NOMO-1 treated with DMSO at 0.1 percent for 48 hours (cell line): ENCODE measurements around the gene MYO18B.

ENCODE experiments used
- DNase-seq: peaks from one replicate; lab custom pipeline; 2025; ENCODE audit not compliant: unreplicated experiment; lab: John Stamatoyannopoulos, UW

The MYO18B gene

DNA sequence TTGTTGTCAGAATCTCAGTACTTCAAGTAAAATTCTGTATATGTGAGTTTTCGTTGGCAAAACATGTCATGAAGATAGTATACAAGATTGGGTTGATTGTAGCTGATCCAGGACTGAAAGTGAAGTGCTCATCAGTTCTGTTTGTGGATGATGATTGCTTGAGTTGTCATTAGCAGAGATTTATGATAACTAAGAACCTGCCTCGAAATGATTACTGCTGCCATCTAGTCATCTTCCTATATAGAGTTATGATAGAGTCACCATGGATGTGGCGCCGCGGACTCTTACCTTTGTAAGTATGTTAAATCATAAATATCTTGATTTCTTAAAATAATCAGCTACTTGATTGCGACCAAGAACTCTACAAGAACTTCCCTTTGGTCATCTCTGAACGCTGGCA, 27.9 kb upstream of the MYO18B start:
- no peak for DNase-seq

DNA sequence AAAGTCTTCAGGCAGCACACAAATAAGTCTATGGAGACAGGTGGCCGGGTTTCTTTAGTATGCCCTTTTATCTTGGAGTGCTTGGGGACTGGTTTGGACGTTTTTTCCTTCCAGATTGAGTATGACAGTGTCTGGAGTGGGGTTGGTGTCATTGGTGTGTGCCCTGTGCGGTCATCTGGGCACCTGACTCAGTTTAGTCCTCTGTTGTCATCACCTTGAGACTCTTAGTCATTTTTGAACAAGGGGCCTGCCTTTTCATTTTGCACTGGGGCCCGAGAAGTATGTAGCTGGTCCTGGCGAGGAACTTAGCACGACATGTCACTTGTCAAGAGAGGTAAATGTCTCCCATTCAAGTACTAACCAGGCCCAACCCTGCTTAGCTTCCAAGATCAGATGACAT, 27.2 kb upstream of the MYO18B start:
- no peak for DNase-seq

DNA sequence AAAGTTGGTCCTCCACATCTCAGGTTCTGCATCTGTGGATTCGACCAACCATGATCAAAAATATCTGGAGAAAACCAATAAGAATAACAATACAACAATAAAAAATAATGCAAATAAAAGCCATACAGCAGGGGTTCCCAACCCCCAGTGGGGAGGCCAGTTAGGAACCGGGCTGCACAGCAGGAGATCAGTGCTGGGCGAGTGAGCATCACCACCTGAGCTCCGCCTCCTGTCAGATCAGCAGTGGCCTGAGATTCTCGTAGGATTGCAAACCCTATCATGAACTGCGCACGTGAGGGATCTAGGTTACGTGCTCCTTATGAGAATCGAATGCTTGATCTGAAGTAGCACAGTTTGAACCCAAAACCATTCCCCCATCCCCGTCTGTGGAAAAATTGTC, 25.4 kb upstream of the MYO18B start:
- no peak for DNase-seq

DNA sequence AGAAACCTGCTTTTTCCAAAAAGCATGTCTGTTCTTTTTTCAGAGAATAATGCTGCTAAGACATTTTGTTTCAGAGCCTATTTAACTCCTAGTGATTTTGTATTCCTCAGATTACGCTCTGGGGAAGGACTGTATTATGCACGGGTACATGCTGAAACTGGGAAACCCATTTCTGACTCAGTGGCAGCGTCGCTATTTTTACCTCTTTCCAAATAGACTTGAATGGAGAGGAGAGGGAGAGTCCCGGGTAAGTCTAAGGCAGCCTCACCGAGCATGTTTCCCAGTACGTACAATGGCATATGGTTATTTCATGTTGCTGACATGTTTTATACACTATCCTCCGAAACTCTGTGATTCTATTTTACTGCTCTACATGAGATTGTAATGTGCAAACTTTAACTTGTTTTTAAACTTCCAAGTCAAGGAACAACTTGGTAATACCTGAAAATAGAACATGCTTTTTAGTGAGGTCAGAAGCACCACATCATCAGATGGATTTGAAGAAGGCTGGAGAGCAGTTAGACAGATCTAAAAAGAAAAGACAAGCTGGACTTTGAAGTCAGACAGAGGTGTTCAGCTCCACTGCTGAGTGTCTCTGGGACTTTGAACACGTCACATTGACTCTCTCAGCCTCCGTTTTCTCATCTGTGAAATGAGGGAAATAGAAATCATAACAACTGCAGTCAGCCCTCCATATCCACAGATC, 23.7 kb upstream of the MYO18B start:
- no peak for DNase-seq

DNA sequence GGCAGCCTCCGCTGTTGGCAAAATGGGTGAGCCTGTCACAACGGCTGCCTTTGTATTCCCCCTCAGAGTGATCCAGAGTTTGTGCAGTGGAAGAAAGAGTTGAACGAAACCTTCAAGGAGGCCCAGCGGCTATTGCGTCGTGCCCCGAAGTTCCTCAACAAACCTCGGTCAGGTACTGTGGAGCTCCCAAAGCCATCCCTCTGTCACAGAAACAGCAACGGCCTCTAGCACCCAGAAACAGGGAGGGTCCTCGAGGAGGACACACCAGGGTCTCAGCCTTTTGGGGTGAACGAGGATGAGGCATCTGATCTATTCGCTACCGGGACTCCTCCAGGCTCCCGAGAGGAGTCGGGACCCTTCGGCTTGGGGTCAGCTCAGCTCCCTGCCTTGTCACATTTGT, 19.8 kb upstream of the MYO18B start:
- no peak for DNase-seq

DNA sequence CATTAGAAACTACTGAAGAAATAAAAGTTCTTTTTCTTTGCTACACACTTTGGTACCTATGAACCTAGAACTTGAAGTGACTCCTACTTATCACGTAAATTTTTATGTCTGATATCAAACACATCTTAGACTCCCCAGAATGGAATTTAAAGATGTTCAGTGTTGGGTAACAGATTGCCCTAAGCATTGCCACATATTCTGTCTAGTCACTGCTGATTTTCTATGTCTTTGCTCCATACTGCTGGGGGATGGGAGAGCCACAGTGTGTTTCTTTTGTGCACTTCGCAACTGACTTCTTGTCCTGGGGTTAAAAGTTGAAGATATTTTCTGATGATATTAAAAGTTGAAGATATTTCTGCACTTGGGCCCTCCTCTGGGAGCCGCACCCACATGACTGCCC, 19.4 kb upstream of the MYO18B start:
- DNase-seq = no peak

DNA sequence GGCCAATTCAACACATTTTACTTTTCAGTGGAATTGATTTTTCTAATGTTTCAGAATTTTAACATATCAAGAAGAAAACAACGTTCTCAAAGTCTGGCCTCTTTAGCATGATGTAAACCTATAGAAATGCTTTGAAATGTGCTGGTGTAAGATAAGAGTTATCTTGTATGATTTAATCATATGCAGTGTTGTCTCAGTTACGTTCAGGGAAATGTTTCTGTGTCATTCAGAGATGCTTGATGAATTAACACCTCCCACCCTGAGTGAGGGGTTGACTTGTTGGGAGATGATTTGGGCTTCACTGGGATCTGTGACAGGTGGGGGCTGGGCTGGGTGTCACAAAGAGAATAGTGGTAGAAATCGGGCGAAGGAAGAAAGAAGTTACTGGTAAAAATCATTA, 15.7 kb upstream of the MYO18B start:
- DNase-seq = no peak

DNA sequence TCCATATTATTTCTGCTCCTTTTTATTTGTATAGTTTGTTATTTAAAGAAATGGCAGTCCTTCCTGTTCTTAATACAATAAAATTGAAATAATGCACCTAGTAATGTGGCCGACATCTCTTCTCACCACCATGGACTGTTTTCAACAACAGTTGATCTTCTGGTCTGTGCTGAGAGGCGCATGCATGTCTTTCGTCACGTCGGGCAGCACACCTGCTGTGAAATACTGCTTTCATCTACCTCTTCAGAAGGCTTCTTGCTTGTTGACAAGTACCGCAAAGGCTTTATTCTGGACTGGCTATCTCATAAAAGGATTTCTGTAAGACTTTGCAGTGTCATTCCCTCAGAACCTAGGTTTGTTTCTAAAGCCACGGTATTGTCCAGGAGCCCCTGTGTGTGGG, 13.9 kb upstream of the MYO18B start:
- DNase-seq = no peak

DNA sequence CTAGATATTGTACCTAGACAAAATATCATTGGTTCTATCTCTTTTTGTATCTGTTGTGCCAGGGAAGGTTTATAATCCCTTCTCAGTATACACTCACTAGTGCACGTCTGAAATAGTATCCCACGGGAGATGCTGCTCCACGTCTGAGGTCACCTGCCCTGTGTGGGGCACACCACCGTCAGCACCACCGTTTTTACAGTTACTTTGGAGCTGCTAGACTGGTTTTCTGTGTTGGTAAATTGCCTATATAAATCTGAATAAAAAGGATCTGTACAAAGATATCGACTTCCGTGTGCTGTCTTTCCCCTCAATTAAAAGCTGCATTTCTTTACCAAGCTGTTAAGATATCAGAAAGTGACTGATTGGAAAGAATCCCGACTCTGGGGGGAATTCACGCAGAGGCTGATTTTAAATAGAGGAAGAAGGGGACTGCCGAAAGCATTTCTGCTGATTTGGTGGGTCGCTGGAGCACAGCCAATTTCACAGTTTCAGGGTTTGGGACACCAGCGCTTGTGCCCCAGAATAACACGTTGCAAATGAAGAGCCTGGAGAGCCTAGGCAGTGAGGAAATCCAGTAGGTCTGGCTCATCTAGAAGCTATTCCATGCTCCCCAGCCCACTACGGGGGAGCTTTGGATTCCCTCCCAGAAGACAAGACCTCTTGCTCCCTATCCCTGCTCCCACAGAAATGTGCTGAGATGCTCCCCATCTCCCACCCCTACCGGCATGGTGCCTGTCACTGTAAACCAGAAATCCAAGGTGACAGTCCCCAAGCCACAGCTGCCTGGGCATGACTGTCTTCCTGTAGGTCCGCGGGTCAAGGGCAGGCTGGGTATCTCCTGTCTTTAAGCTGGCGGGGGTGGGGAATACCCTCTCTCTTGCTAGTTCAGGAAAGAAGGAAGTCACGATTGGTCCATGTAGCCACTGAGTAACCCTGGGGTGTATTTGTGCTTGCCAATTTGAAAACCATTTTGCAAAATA, 12.7 kb upstream of the MYO18B start:
- no peak for DNase-seq

DNA sequence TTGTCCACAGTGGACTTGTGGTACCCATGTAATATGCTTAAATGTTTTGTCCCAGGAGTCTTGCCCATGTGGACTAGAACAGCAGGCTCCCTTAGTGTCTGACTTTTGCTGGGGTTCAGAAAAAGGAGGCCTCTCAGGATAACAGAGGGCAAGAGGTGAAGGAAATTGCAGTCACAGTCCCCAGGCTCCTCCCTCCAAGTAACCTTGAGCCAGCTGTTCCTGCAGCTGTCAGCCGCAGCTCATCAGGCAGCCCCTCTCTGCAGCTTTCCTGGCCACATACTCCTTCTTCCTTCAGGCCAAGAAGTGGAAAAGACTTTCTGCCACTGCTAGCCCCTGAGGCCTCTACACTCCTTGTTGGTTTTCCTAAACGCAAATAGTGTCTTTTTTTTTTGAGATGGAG, 6.3 kb upstream of the MYO18B start:
- no peak for DNase-seq

DNA sequence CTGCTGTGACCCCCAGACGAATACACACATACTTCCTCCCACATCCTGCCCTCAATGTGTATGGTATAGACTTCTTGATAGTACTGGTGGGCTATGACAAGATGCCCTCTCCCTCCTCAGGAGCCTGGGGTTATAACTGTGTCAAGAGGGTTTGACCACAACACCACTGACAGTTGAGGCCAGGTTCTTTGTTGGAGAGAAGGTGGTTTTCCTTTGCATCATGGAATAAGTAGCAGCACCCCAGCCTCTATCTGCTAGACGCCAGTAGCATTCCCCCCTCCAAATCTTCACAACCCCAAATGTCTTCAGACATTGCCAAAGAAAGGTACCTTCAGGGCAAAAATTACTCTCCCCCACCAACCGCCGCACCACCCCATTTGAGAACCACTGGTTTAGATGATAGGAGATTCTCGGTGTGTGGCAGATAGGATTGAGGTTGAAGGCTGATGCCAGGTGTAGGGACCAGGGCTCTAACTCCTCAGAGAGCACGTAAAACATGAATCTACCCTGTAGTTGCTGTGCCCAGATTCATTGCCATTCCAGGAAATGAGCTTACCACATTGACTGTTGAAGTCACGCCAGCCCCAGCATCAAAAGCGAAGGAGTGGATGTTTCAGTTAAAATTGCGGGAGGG, 5.5 kb upstream of the MYO18B start:
- no peak for DNase-seq

DNA sequence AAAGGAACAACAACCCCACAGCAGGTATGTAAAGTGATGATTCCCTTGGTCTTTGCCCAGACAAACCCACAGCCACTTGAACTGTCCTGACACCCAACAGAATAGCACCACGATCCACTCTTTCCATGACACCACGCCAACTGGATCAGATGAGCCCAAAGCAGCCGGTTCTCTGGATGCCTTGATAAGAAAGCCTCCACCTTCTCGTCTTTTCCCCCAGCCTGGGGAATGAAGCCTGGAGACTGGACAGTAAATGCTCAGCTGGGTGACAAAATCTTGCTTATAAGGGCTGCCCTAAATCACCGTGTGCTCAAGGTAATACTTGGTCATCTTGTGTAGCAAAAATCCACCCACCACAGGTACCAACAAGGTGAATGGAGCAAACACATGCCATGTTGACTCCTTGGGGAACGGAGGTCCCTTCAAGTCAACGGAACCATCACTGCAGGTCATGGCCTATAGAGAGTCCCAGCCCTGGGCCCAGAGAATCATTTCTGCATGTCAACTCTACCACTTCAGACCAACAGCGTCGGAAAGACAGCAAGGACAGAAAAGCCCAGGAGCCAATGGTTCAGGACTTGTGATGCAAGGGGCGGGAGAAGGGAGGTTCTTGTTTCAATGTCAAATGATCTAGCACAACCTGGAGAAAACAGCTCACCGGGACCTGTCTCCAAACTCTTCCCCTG, 2.2 kb upstream of the MYO18B start:
- DNase-seq = no peak

DNA sequence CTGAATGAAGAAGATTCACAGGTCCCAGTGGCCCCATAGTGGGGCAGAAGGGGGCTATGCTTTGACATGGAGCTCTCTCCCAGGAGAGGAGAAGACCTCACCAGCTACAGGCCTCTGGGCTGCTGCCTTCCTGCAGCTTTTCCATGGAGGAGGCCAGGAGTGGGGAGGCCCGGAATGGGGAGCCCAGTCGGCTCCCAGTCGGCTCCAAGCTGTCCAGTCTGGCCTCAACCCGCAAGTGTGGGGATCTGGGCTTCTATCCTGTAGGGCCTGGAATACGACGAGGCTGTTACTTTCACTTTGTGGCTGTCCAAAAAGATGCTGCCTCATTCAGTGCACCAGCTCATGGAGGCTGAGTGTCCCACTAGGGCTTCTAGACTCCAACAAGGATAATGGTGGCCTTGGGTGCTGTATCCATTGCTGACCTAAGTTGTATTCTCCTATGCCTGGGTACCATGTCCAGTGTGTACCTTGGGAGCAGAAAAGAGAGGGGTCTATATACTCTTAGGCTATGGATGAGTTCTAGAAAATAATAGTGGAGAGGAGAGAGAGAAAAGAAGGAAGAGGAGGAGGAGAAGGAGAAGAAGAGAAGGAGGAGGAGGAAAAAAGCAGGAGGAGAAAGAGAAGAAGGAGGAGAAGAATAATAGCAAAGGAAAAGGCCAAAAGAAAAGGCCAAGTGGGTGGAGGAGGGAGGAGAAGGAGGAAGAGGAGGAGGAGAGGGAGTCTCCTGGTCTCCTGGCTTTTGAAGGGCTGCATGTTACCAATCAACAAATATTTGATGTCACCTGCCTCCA, 1.1 kb downstream of the MYO18B start:
- no peak for DNase-seq

DNA sequence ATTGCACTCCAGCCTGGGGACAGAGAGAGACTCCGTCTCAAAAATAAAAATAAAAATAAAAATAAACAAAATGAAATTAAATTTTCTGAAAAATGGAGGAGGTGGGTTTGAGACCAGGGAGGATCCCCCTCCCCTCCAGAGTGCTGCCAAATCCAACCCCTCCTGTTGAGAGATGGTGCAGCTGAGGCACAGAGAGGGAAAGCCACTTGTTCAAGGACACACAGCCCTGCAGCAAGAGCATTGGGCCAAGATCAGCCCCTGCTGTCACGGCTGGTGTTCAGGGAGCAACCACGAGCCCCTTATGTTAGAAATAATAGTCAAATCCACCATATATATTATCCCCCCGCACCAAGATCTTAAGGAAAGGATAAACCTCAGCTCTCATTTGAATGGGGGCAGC, 2.7 kb downstream of the MYO18B start:
- no peak for DNase-seq

DNA sequence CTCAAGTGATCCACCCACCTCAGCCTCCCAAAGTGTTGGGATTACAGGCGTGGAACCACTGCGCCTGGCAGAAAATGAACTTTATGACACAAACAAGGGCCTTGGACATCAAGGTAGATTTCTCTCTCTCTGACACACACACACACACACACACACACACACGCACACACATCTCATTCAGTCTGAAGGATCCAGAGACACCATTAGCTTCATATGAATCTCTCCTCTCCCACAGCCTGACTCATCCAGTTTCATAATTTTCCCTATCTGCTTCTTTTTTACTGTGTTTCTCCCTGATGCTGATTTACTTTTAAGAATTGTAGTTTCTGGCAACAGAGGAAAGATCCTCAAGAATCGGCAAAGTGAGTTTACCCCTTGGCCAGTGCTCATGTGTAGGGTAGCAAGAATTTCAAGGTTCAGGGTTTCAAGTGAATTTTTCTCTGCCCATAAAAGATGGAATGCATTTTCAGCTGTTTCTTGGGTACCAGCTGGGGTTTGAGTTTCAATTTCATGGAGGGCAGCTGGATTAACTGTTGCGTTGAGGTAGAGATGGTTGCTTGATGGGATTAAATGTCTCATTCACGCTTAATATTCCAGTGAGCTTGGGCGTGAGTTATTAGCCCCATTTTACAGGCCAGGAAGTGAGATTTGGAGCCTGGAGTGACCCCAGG, 3.5 kb downstream of the MYO18B start:
- no peak for DNase-seq

DNA sequence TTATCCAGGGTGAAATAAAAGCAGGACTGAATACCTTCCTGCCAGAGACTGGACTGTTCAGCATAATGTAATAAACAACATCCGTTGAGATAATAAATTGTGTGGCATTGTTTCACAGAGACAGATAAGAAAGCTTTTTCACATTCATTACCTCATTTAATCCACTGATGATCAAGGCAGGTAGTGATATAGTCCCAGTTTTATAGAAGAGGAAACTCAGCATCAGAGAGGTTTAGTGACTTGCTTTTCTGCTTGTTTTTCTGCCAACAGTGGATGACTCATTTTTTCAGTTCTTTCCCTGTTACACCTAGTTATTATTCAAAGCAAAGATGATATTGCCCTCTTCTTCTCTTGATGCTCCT, 4.0 kb downstream of the MYO18B start:
- DNase-seq = no peak

DNA sequence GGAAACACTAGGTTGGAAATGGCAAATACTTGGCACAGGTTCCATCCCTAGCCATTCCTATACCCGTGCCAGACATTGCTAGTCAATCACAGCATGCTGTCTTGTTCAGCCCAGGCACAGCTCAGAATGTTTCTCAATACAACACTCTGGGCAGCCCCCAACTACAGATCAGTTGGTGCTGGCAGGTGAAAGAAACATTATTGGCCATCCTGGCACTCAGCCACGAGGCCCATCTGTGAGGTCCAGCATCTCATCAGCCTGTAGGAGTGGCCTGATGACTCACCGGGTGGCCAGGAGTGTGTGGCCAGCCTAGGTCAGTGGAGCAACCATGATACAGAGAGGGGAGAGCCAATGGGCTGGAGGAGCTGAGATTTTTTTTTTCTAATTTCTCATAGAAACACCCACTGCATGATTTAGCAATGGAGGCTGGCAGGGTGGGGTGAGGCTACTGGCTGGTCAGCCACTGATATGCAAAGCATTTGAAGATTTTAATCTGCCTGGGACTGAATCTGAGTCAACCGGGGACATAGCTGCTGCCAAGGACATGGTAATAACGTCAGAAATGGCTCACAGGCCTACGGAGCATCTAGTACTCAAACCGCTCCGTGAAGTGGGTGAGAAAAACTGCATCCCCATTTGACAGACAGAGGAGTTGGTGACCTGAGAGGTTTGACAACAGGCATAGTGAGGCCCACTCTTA, 5.4 kb downstream of the MYO18B start:
- no peak for DNase-seq

DNA sequence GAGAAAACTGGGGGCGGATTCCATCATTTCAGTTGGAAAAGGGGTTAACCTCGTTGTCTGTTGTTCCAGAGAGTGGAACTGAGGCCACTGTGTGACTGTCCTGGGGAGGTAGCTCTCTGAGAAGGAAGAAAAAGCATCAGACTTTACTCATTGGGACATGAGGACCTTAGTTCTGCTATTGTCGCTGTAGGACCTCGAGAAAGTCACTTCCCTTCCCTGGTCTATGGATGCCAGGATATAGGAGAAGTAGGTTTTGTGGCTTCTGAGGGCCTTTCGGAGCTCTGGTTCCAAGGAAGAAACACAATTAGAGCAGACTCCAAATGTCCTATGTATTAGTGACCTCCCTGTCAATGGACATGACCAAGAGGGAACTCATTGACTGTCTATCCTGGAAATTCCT, 6.2 kb downstream of the MYO18B start:
- no peak for DNase-seq

DNA sequence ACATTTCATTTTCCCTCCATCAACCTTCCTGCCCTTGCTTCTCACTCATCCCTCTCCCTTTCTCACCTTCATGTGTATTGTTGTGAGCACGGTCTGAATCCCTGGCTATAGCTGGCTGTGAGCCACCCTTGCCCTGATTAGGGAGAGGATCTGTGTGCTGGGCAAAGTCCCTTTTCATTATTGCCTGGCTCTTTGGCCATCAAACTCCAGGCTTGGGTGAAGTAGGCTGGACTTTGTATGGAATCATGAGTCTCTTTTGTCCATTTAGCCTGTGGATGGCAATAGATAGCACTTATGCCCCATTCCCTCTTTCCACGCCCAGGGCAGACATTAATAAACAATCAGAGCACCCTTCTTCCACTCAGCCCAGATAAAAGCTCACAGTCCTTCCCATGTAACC, 6.7 kb downstream of the MYO18B start:
- DNase-seq = no peak
